ENCODE results near the gene APCDD1L.
"Not testable (repeated sequence)": the region's sequence is repeated elsewhere in the genome, so short reads cannot be mapped to it uniquely, and the experiment has no call there.

Gene APCDD1L

GRCh38 chr20:58544286-58544685, 29.1 kb upstream of the APCDD1L start:
- Histone ChIP-seq H3K9ac (ENCODE audit: low read length) (no peak overlapping the region), H3K79me2 (ENCODE audit: insufficient read depth, low read length) (no peaks in the 10 kb centered on the region), H3K4me3 (ENCODE audit: low read depth, low read length, poor library complexity, severe bottlenecking) (no peak overlapping the region), H4K20me1 (ENCODE audit: insufficient read depth, low read length) (no peaks in the 10 kb centered on the region), H3K4me1 (ENCODE audit: insufficient read depth, low read length, severe bottlenecking) (no peaks in the 10 kb centered on the region), H3K27me3 (ENCODE audit: insufficient read depth, low read length) (no peaks in the 10 kb centered on the region), H3F3A (ENCODE audit: insufficient read depth, low read length) (no peaks in the 10 kb centered on the region), H3K27ac (ENCODE audit: low read depth, low read length, poor library complexity, severe bottlenecking) (no peak overlapping the region), H3K36me3 (ENCODE audit: insufficient read depth, low read length) (no peaks in the 10 kb centered on the region), H2AFZ (ENCODE audit: low read length) (no peak overlapping the region), H3K9me3 (ENCODE audit: low read length) (no peaks in the 10 kb centered on the region), H3K9me2 (ENCODE audit: low read depth, low read length) (no peaks in the 10 kb centered on the region), H3K4me2 (ENCODE audit: low read length) (no peak overlapping the region)
- no peak for TF ChIP-seq EZH2 (IDR thresholded peaks at IDR 0.05; ENCODE audit: borderline replicate concordance, low read length)
- TF ChIP-seq CTCF (IDR thresholded peaks at IDR 0.05; ENCODE audit: low read length): no peak

- no peaks in the 10 kb centered on the region for H3K9me3 ChIP-seq (ENCODE audit: low read length)
- H3K4me3 ChIP-seq (ENCODE audit: low read depth, low read length, poor library complexity, severe bottlenecking): no peak overlapping the region
- no peaks in the 10 kb centered on the region for H3K4me1 ChIP-seq (ENCODE audit: insufficient read depth, low read length, severe bottlenecking)
- H3K4me2 ChIP-seq (ENCODE audit: low read length): no peak overlapping the region
- H3K79me2 ChIP-seq (ENCODE audit: insufficient read depth, low read length): no peaks in the 10 kb centered on the region
- H3K9ac ChIP-seq (ENCODE audit: low read length): no peak overlapping the region
- H3F3A ChIP-seq (ENCODE audit: insufficient read depth, low read length): no peaks in the 10 kb centered on the region
- TF ChIP-seq CTCF (IDR thresholded peaks at IDR 0.05; ENCODE audit: low read length): no peak
- no peak for TF ChIP-seq EZH2 (IDR thresholded peaks at IDR 0.05; ENCODE audit: borderline replicate concordance, low read length)
- H3K9me2 ChIP-seq (ENCODE audit: low read depth, low read length): no peaks in the 10 kb centered on the region
- H3K27me3 ChIP-seq (ENCODE audit: insufficient read depth, low read length): no peaks in the 10 kb centered on the region
- no peak overlapping the region for H3K27ac ChIP-seq (ENCODE audit: low read depth, low read length, poor library complexity, severe bottlenecking)
- H2AFZ ChIP-seq (ENCODE audit: low read length): no peak overlapping the region
- H4K20me1 ChIP-seq (ENCODE audit: insufficient read depth, low read length): no peaks in the 10 kb centered on the region
- no peaks in the 10 kb centered on the region; the same call in 1 of the 2 replicates for H3K36me3 ChIP-seq (ENCODE audit: insufficient read depth, low read length)
These were observed 28.1 kb upstream of the APCDD1L start for GRCh38 chr20:58543274-58543673.

- H2AFZ ChIP-seq (ENCODE audit: low read length): no peak overlapping the region
- no peaks in the 10 kb centered on the region for H3K4me1 ChIP-seq (ENCODE audit: insufficient read depth, low read length, severe bottlenecking)
- no peak overlapping the region for H3K4me3 ChIP-seq (ENCODE audit: low read depth, low read length, poor library complexity, severe bottlenecking)
- no peaks in the 10 kb centered on the region for H3F3A ChIP-seq (ENCODE audit: insufficient read depth, low read length)
- no peak overlapping the region for H3K27ac ChIP-seq (ENCODE audit: low read depth, low read length, poor library complexity, severe bottlenecking)
- H3K9me2 ChIP-seq (ENCODE audit: low read depth, low read length): no peaks in the 10 kb centered on the region
- no peak for TF ChIP-seq CTCF (IDR thresholded peaks at IDR 0.05; ENCODE audit: low read length)
- no peak overlapping the region for H3K9ac ChIP-seq (ENCODE audit: low read length)
- H3K9me3 ChIP-seq (ENCODE audit: low read length): 0 out of 2 replicates have a peak, but pooled peaks cover 3% of the 10 kb centered on the region
- H3K4me2 ChIP-seq (ENCODE audit: low read length): no peak overlapping the region
- H3K27me3 ChIP-seq (ENCODE audit: insufficient read depth, low read length): no peaks in the 10 kb centered on the region
- H4K20me1 ChIP-seq (ENCODE audit: insufficient read depth, low read length): no peaks in the 10 kb centered on the region
- H3K79me2 ChIP-seq (ENCODE audit: insufficient read depth, low read length): no peaks in the 10 kb centered on the region
- H3K36me3 ChIP-seq (ENCODE audit: insufficient read depth, low read length): no peaks in the 10 kb centered on the region; the same call in 1 of the 2 replicates
These were observed 27.4 kb upstream of the APCDD1L start for GRCh38 chr20:58542411-58543095.

- H3F3A ChIP-seq (ENCODE audit: insufficient read depth, low read length); H2AFZ ChIP-seq (ENCODE audit: low read length); H4K20me1 ChIP-seq (ENCODE audit: insufficient read depth, low read length); H3K4me3 ChIP-seq (ENCODE audit: low read depth, low read length, poor library complexity, severe bottlenecking); H3K9ac ChIP-seq (ENCODE audit: low read length); H3K27me3 ChIP-seq (ENCODE audit: insufficient read depth, low read length); H3K4me2 ChIP-seq (ENCODE audit: low read length); H3K9me2 ChIP-seq (ENCODE audit: low read depth, low read length); H3K79me2 ChIP-seq (ENCODE audit: insufficient read depth, low read length); H3K4me1 ChIP-seq (ENCODE audit: insufficient read depth, low read length, severe bottlenecking); H3K9me3 ChIP-seq (ENCODE audit: low read length); H3K27ac ChIP-seq (ENCODE audit: low read depth, low read length, poor library complexity, severe bottlenecking); H3K36me3 ChIP-seq (ENCODE audit: insufficient read depth, low read length): not testable (repeated sequence)
These were observed 26.8 kb upstream of the APCDD1L start for GRCh38 chr20:58542034-58542410.
